ENCODE data around the gene APOA4.

DNA sequence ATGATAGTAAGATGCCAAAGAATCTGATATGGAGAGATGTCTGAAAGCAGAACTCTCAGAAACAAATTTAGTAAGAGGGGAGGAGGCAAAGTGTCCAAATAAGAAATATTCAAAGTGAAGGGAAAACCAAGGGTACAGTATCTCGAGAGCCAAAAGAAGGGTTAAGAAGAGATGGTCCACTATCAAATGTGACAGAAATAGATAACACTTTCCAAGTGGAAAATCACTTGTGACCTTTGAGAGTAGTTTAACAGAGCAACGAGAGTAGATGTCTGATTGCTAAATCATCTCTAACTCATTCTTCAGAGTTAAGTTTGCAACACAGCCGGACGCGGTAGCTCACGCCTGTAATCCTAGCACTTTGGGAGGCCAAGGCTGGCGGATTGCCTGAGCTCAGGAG, 46.0 kb downstream of the APOA4 start:
- TF ChIP-seq POLR2A (IDR thresholded peaks at IDR 0.05) (no peak), CTCF (IDR thresholded peaks at IDR 0.05) (no peak), POLR2AphosphoS5 (IDR thresholded peaks at IDR 0.05) (no peak), EP300 (IDR thresholded peaks at IDR 0.05) (no peak)

Measured in suprapubic skin (tissue), 4 donors.